Thyroid gland (tissue), 4 donors: ENCODE measurements around the gene CAMTA1. TPM values are rescaled to one million over a fixed set of nuclear protein-coding genes. Genes with fewer than 3 reads are reported as not detected.

Experiments used
- DNase-seq, 2 donors: peaks; one replicate each; pipeline ENCODE4 v3.0.0-alpha.2; 2019
- H3K27ac ChIP-seq, 3 donors: fragments of 200-600 bp; sonication (generic); 1 replicate in 2 of 3; 2 replicates in 1 of 3; pipeline ENCODE4 v1.5.1; 2016 to 2019; ENCODE audit warnings: mild to moderate bottlenecking in 1 of 3, moderate library complexity in 1 of 3
- H3K27me3 ChIP-seq: fragments of 200-600 bp; sonication (generic); one replicate; pipeline ENCODE4 v1.5.1; 2019
- H3K36me3 ChIP-seq, 2 donors: fragments of 200-600 bp; sonication (generic); one replicate each; pipeline ENCODE4 v1.5.1; 2016 to 2019
- H3K4me1 ChIP-seq, 2 donors: fragments of 200-600 bp; sonication (generic); one replicate each; pipeline ENCODE4 v1.5.1; 2017 to 2019
- H3K4me3 ChIP-seq, 3 donors: fragments of 200-600 bp; sonication (generic); replicated peaks in 1 of 3; 1 replicate in 2 of 3; 2 replicates in 1 of 3; pipeline ENCODE4 v1.5.1; 2016; ENCODE audit warnings: mild to moderate bottlenecking in 1 of 3
- H3K9me3 ChIP-seq: fragments of 200-600 bp; sonication (generic); one replicate; pipeline ENCODE4 v1.5.1; 2017
- CTCF ChIP-seq, 6 experiments: fragments of 200-600 bp in 3 of 6; fragments of 450-650 bp in 3 of 6; sonication (generic) in 3 of 6; IDR thresholded peaks; one replicate each; pipeline ENCODE4 v1.5.1; 2016 to 2019; ENCODE audit warnings: antibody characterized with exemption in 6 of 6, mild to moderate bottlenecking in 2 of 6, inconsistent platforms in 1 of 6, moderate library complexity in 1 of 6
- POLR2A ChIP-seq, 2 donors: fragments of 450-650 bp; IDR thresholded peaks; one replicate each; pipeline ENCODE4 v1.6.1; 2017; ENCODE audit warnings: antibody characterized with exemption in 2 of 2, mild to moderate bottlenecking in 2 of 2, moderate library complexity in 1 of 2
- WGBS, 2 donors: methylation state at CpG; one replicate each; pipeline ENCODE4 v1.1.5; 2017; 5-methylcytosine and 5-hydroxymethylcytosine counted together
- intact Hi-C: fragments of 100-400 bp; cut with DNase I; formaldehyde crosslinking; loops from one replicate; pipeline ENCODE4 v1.15.1; 2023
- total RNA-seq, 4 donors: library from RNA; depleted of rRNA; stranded (reverse); fragments of >200 nt; gene quantifications; one replicate each; pipeline ENCODE4 v1.2.3, GENCODE V29; 2016

Gene CAMTA1
- total RNA-seq, 4 donors from 2014 or later: 63.9 to 124 (median 101) TPM

GRCh38 chr1:7341145-7341905 is 556.1 kb downstream of the CAMTA1 start:
- 63 to 77% methylated on average over 10 to 11 of the region's 11 CpGs for whole genome bisulfite sequencing, 2 donors
- no peaks in the 10 kb centered on the region for H3K36me3 ChIP-seq

DNA sequence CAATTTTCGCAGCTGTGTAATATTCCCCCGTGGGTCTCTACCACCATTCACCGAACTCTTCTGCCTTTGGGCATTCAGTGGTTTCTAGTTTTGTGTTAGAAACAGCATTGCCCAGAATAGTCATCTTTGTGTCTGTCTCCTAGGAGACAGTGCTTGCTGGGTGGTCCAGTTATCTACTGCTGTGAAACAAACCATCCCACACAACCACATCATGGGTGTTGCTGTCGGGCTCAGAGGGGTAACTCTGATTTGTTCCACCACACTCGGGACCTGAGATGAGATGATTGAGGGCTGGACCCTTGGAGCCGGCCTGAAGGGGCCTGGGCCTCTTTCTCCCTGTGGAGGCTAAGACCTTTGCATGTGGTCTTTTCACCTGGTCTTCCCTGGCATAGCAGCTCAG is 558.6 kb downstream of the CAMTA1 start:
- TF ChIP-seq POLR2A (IDR thresholded peaks at IDR 0.05): no peak
- no peak for TF ChIP-seq CTCF (IDR thresholded peaks at IDR 0.05)
- Histone ChIP-seq H3K27me3 (no peaks in the 10 kb centered on the region), H3K4me1 (no peaks in the 10 kb centered on the region), H3K9me3 (no peaks in the 10 kb centered on the region), H3K27ac (no peak overlapping the region), H3K4me3 (no peak overlapping the region), H3K36me3 (no peaks in the 10 kb centered on the region)
- WGBS, 2 donors: 97 to 99% methylated on average over 5 to 6 of the region's 6 CpGs
- DNase-seq: no peak
- intact Hi-C loops: no loop called here

More at GRCh38 chr1:7341145-7341905, 556.1 kb downstream of the CAMTA1 start:
- no peaks in the 10 kb centered on the region for H3K27me3 ChIP-seq
- DNase-seq: no peak
- no peak overlapping the region for H3K27ac ChIP-seq
- H3K9me3 ChIP-seq: no peaks in the 10 kb centered on the region
- intact Hi-C loops: no loop called here
- H3K4me3 ChIP-seq: no peak overlapping the region
- TF ChIP-seq POLR2A (IDR thresholded peaks at IDR 0.05) (no peak), CTCF (IDR thresholded peaks at IDR 0.05) (no peak)
- no peaks in the 10 kb centered on the region for H3K4me1 ChIP-seq

GRCh38 chr1:7344299-7344698 is 559.0 kb downstream of the CAMTA1 start:
- no peak for DNase-seq
- no peaks in the 10 kb centered on the region for H3K36me3 ChIP-seq
- H3K27ac ChIP-seq: no peak overlapping the region
- 67 to 70% methylated on average over 2 of the region's 2 CpGs for WGBS, 2 donors
- H3K9me3 ChIP-seq: no peaks in the 10 kb centered on the region
- H3K4me1 ChIP-seq: no peaks in the 10 kb centered on the region
- intact Hi-C loops: no loop called here
- H3K4me3 ChIP-seq: no peak overlapping the region
- TF ChIP-seq POLR2A (IDR thresholded peaks at IDR 0.05): no peak
- H3K27me3 ChIP-seq: no peaks in the 10 kb centered on the region

DNA sequence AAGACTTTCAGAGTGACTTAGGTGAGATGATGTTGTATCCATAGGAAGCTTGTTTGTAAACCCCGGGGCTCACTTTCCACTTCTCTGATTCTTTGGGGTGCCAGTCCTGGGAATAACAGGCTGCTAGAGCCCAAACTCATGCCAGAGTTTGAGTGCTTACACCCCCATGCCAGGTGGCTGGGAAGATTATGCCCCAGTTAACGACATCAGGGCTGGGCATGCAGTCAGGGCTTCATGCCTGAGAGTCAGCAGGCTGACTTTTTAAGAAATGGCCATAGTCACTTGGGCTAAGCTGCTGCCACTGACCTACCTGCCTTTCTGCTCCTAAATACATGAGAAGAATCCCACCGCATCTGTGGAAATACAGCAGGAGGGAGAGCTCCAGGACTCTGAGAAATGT is 560.3 kb downstream of the CAMTA1 start:
- no peak for DNase-seq
- no peak for TF ChIP-seq POLR2A (IDR thresholded peaks at IDR 0.05)
- TF ChIP-seq CTCF (IDR thresholded peaks at IDR 0.05): no peak
- WGBS, 2 donors: 92 to 94% methylated on average over 3 of the region's 3 CpGs
- no peaks in the 10 kb centered on the region for H3K4me1 ChIP-seq
- no peaks in the 10 kb centered on the region for H3K9me3 ChIP-seq
- no peak overlapping the region for H3K27ac ChIP-seq
- H3K27me3 ChIP-seq: no peaks in the 10 kb centered on the region
- no peaks in the 10 kb centered on the region for H3K36me3 ChIP-seq
- intact Hi-C loops: no loop called here
- H3K4me3 ChIP-seq: no peak overlapping the region

GRCh38 chr1:7346070-7346596 is 560.9 kb downstream of the CAMTA1 start:
- Histone ChIP-seq H3K4me3 (no peak overlapping the region), H3K4me1 (no peaks in the 10 kb centered on the region), H3K9me3 (no peaks in the 10 kb centered on the region), H3K36me3 (no peaks in the 10 kb centered on the region), H3K27ac (no peak overlapping the region), H3K27me3 (no peaks in the 10 kb centered on the region)
- TF ChIP-seq CTCF (IDR thresholded peaks at IDR 0.05): no peak
- no peak for TF ChIP-seq POLR2A (IDR thresholded peaks at IDR 0.05)
- no peak for DNase-seq
- intact Hi-C loops: no loop called here
- WGBS, 2 donors: 95% methylated on average over 3 of the region's 3 CpGs
